Measurements from ENCODE around the gene BBIP1.

BBIP1 gene, protein sequence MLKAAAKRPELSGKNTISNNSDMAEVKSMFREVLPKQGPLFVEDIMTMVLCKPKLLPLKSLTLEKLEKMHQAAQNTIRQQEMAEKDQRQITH

DNA sequence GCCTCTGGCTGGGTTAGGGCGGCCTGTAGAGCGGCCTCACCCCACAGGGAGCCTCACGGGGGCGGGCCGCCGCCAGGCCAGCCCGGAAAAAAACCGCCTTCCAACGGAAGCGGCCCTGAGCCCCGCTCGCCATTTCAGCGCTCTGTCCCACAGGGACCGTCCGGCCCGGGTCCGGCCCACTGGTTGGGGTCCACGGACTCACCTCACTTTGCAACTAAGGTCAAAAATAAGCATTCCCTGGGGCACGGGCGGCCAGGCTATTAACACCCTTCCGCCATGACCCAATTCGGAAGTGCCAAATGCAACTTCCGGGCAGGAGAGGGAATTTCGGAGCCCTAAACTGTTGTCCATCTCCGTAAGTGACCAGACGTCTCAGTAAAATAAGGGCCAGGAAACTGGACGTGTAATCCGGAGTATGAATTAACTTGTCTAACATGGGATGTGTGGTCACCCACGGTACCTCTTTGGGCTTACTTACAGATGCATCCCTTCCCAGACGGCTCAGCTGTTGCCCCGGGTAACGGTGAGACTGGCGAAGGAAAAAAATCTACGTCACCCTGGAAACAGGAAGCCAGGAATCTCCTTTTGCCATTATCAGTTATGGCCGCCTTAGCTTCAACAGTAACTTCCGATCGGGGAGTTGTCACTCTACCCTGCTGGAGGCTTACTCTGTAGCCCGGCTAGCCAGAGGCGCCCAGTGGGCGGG is at the start of gene BBIP1:
Gene BBIP1 (minus strand): TSS at position 538 of the 706 bp plus-strand sequence. CDS start 1,023 bp downstream, outside the sequence.
- peak; percentile 100 for DNase-seq (ENCODE audit: low read depth, low spot score)

DNA sequence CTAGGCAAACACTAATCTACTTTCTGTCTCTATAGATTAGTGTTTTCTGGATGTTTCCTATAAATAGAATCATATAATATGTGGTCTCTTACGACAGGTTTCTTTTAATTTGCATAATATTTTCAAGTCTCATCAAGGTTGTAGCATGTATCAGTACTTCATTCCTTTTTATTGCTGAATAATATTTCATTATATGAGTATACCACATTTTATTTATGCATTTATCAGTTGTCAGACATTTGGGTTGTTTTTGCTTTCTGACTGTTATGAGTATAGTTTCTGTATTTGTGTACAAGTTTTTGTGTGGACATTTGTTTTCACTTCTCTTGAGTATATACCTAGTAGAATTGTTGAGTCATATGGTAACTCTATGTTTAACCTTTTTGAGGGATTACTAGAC is 48.7 kb upstream of the BBIP1 start:
- DNase-seq (ENCODE audit: low read depth, low spot score) = no peak

DNA sequence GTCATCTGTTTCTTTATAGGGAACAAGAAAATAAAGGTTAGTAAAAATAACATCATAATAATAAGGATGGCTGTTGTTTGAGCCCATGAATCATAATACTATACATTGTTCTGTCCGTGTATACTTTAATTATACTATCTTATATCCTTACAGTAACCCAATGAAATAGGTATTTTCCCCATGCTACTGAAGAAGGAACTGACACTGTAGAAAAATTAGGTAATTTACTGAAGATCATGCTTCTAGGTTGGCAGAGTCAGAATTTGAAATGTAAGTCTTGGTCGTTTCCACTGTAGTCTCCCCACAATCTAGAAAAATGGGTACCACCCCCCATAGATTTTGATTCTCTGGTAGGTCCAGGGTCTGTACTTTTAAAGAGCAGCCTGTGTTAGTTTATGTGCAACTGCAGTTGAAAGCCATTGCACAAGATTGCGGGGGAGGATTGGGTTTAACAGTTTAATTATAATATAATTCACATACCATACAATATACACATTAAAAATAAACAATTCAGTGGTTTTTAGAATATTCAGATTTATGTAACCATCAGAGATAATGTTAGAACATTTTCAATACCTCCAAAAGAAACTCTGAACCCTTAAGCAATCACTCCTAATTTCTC is 48.1 kb upstream of the BBIP1 start:
- no peak for DNase-seq (ENCODE audit: low read depth, low spot score)

DNA sequence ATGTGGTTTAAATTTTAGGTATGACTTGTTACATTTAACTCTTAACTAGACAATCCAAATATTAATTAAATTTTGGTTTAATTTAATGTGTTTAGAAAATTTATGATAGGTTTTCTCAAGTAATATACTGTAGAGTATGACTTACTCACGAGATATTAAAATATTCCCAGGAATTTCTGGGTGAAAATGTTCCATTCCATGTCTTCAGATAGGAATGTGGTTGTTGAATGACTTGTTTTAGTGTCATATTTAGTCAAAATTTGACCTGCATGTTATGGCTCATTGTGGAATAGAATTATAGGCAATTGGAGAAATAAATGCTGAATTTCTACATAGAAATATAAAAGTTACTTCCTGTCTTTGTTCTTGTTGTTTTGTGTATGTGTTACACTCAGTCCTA is 47.2 kb upstream of the BBIP1 start:
- DNase-seq (ENCODE audit: low read depth, low spot score) = no peak

DNA sequence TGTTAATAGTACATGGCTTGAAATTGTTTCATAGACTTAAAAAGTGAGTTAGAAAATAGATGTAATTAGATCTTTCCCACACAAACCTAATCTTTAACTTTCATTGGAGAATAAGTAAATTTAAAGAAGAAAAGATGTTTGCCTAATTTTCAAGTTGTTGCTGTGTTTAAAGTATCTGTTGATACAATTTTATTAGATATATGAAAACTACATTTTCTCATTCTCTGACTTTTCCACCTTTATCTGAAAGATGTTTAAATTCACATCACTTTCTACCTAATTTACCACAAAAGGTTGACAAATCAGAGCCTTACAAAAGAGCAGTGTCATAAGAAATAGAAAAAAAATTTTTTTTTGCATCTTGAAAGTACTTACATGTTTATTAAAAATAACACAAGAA is 46.2 kb upstream of the BBIP1 start:
- DNase-seq (ENCODE audit: low read depth, low spot score) = no peak

DNA sequence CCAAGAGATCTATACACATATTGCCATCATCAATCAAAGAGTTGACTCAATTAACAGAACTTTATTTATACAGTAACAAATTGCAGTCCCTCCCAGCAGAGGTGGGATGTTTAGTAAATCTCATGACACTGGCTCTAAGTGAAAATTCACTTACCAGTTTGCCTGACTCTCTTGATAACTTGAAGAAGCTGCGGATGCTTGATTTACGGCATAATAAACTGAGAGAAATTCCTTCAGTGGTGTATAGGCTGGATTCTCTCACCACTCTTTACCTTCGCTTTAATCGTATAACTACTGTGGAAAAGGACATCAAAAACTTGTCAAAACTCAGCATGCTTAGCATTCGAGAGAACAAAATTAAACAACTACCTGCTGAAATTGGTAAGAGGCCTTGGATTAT is 45.7 kb upstream of the BBIP1 start:
- DNase-seq (ENCODE audit: low read depth, low spot score) = no peak

DNA sequence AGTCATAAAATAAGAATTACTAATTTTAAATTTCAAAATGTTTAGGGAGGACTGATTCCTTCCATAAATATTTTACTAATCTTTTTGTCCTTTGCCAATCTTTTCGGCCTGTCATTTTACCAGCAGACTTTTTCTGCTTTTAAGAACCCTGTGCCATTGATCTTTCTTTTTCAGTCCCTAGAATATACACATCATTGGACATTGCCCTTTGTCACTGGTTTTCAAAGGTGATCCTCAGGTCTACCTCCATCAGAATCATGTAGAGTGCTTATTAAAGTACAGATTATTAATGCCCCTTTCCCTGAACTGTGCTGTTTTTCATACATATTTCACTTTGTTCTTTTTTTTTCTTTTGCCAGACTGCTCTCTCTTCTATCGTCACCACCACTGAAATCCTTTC is 44.2 kb upstream of the BBIP1 start:
- no peak for DNase-seq (ENCODE audit: low read depth, low spot score)

DNA sequence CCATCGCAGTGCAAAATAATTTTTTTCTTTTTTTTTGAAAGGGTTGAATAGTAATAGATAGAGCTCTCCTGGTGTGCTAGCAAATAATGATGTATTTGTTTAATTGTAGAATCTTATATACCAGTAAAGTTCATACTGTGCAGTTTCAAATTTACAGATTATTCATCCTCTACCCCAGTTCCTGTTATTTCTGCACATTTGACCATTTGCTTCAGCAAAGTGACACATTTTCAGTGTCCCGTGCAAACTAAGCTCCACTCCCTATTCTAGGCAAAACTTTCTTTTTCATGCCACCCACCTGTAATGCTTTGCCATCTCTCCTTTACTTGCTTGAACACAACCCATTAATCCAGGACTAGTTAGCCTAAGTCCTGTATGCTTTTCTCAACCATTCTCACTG is 43.5 kb upstream of the BBIP1 start:
- DNase-seq (ENCODE audit: low read depth, low spot score) = no peak

DNA sequence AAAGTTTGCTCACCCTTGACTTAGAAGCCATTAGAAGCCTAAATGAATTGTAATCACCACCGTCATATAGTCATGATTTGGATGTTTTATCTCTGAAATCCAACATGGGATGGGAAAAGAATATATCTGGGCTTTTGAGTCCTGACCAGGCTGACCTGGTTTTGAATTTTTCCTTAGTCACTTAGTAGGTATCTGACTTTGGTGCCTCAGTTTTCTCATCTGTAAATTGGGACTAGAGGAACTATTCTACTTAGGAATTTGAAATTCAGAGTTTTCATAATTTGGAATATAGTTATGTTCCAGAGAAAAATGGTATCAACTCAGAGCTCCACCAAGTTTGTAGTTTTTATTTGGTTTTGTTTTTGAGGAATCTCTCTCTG is 41.3 kb upstream of the BBIP1 start:
- DNase-seq (ENCODE audit: low read depth, low spot score) = no peak

DNA sequence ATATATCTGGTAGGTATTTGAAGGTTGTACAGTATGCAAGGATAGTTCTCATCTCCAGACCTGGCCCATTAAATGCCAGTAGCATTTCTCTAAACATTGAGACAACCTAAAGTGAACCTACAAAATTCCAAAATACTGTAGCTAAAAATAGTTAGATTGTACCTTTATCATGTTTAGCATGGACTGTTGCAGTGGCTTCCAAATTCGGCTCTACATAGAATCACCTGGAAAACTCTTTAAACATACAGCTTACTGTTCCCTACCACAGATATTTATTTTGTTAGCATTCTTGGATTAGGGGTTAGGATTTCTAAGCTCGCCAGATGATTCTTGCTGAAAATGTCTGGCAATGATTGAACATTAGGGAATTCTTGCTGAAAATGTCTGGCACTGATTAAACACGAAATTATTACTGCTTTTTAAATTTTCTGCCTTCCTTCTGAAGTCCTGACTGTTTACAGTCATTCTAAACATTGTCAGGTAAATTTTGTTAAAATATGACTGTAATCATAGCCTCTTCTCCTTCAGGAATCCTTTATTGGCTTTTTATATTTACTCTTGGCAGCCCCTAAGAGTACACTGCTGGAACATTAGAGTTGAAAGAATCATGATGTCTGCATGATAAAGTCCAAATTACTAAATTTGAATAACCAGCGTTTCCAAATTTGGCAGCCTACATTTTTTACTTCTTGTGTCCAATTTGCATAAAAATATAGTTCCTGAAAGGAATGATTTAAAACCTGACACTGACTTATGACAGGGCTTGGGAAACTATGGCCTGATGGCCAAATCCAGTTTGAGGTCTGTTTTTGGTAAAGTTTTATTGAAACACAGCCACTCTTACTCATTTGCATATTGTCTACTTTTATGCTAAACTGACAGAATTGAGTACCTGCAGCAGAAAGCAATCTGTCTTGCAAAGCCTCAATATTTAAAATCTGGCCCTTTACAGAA is 40.7 kb upstream of the BBIP1 start:
- DNase-seq (ENCODE audit: low read depth, low spot score) = no peak

DNA sequence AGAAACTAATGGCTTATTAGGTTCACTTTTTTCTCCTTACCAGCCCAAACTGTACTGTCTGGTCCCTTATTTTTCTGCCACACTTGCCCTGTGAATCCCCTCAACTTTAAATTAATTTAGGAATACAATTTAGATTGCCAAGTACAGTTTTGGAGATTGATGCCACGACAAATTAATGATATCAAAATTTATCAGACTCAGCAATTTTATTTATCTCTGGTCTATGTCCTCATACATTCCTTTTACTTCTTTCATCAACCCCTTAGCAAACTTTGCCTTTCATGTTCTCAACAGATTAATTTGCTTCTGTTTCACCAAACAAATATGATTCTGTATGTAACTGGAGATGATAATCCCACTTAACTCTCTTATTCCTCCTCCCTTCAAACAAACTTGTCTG is 38.6 kb upstream of the BBIP1 start:
- DNase-seq (ENCODE audit: low read depth, low spot score) = no peak

DNA sequence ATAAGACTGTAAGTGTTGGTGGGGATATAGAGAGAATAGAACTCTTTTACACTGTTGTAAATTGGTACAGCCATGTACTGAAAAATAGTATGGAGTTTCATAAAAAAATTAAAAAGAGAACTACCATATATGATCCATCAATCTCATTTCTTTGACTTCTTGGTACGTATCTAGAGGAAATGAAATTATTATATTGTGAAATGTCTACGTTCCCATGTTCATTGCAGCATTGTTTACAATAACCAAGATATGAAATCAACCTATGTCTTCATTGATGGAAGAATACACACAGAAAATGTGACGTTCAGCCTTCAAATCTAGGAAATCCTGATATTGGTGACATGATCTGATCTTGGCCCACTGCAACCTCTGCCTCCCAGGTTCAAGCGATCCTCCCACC is 32.4 kb upstream of the BBIP1 start:
- no peak for DNase-seq (ENCODE audit: low read depth, low spot score)

DNA sequence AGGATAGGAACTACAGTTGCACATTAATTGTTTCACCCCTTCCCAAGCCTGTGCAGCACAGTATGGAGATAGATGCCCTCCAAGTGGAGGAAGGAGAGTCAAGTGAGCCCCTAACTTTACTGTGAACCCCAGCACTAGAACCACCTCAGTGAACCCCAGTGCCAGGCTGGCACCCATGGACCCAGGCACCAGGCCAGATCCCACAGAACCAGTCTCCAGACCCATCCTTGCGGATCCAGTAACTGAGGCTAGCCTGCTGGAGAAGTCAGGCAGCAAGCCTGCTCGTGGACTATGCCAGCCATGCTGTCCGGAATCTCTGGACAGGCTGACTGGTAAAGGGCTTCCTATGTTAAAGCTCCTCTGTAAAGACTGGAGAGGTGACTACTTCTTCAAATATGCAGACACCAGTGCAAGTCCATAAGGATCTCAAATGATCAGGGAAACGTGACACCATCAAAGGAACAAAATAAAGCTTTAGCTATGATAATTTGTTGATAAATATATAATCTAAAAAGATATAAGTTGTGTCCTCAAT is 28.1 kb upstream of the BBIP1 start:
- peak; percentile 26 for DNase-seq (ENCODE audit: low read depth, low spot score)

DNA sequence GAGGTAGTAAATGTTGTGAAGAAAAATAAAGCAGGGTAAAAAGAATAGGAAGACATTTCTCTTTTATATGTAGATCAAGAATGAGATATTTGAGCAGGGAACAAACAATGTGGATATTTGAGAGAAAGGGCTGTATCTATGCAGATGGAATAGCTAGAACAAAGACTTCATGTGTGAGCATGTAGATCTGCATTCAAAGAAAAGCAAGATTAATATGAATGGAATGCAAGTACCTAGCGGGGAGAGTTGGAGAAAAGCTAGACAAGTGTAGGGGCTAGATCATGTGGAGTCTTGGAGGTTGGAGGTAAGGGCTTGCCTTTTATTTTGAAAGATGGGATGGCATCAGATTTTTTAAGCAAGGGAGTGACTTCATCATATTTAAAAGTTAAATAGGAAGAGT is 27.5 kb upstream of the BBIP1 start:
- peak; percentile 6 for DNase-seq (ENCODE audit: low read depth, low spot score)

DNA sequence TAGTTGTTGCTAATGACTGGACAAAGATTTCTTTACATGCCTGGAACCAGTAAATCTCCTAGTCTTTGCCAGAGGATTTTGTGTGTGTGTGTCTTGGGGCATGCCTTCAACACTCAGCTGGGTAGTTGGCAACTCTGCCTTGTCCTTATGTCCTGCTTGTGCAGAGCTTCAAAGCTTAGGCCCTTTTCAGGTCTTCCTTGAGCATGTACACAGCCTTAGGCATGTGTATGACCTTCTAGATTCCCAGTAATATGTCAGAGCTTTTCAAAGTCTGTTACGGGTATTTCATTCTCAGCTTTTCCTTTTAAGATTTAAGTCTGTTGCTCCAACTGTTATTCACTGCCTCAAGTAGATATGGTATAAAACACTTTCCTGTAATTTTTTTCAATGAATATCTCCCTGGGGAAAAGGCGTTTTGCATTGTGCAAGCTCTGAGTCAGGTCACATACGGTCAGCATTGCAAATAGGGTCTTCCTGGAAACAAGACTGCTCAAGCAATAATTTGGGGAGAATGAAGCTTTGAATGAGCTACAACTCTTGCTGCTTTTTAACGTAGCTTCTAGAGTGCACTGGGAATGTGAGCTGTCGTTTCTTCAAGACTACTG is 25.9 kb upstream of the BBIP1 start:
- DNase-seq (ENCODE audit: low read depth, low spot score) = no peak

DNA sequence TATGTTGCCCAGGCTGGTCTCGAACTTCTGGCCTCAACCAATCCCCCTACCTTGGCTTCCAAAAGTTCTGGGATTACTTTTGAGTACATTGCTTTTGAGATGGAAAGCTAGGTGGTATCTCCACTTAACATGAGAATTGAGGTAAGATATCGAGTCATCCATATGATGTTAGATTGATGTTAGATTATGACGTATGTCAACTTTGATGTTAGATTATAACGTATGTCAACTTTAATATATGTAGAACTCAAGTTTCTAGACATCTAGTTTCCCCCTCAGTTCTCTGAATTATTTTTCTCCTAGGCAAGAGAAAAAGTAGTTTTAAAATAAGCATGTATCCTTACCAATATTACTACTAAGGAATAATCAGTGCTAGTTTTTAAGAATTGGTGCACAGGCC is 20.4 kb upstream of the BBIP1 start:
- no peak for DNase-seq (ENCODE audit: low read depth, low spot score)

DNA sequence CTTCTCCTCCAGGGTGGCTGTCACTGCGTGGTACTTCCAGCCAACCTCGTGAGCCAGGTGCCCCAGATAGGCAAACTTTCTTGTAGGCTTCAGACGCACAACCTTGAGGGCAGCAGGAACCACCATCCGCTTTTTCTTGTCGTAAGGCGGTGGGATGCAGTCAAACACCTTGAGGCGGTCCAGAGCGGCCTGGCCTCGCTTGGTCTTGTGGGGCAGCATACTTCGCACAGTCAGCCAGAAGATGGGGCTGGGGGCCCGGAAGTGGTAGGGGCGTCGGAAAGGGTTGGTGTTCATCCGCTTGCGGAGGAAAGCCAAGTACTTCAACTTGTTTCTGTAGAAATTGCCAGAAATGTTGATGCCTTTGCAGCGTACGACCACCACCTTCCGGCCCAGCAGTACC is 17.8 kb upstream of the BBIP1 start:
- DNase-seq (ENCODE audit: low read depth, low spot score) = no peak

DNA sequence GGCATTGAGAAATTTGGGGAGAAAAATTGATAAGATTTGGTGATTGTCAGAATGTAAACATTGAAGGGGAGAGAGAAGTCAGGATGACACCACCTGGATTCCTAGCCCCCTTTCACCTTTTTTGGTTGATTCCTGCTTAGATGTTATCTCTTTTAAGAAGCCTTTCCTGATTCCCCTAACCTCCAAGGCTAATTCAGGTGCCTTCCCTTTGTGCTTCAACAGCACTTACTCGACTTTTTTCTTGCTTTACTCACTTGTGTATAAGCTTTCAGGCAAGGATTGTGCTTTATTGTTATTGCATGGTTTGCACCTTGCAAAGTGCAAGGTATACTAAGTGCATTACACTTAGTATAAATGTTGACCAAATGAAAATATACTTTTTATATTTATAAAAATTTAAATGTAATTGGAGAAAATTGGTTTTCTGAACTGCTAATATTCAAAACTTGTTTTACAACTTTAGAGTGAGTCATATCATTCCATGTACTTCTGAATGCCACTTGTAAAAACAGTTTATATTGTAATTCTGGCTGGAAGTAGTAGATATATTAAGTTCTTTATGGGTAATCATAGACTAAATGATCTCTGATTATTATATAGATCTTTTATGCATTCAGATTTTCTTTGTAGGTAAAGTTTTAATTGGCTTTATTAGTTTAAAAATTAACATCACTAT is 13.7 kb upstream of the BBIP1 start:
- DNase-seq (ENCODE audit: low read depth, low spot score) = no peak

DNA sequence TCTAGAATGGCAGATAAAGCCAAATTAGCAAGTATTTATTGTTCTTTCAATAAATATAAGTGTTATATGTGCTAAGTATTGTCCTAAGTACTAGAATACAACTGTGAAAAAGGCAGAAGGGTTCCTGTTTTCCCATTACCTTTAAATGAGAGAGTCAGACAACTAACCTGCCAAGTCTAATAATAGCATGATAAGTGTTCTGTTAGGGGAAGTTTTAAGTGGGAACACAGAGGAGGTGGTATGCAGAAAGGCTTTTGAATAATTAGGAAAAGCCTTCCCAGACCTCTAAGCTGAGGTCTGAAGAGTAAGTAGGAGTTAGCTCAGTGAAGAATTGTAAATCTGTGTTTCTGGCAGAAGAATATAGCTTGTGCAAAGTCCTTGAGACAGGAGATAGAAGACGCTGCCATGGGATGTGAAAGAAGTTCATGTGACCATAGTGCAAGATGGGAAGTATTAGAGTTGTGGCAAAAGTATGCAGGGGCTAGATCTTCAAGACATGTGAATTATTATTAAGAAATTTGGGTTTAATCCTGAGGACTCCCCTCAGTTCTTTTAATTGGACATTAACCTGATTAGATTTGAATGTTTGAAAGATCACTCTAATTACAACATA is 12.9 kb upstream of the BBIP1 start:
- peak; percentile 8 for DNase-seq (ENCODE audit: low read depth, low spot score)

DNA sequence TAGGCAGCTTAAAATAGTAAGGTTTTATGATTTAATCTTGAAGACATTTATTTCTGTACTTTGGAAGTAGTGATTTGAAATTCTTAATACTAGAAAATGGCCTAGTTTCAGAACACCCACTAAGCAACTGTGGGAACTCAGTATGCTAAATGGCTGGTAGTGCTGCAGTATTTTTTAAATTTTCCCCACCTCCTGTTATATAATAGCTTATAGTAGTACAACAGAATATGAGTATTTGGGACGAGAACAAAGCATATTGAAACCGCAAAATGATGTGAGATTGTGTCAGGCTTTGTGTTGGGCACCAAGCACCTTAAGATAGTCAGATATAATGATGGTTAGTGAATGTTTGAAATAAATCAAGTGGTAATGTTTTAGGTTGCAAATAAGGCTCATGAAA is 8.5 kb upstream of the BBIP1 start:
- no peak for DNase-seq (ENCODE audit: low read depth, low spot score)

All from astrocyte of the hippocampus (primary cell).